ENCODE measurements around the gene FBXL7. TPM values are rescaled to one million over a fixed set of nuclear protein-coding genes. Genes with fewer than 3 reads are reported as not detected.

Gene FBXL7
- total RNA-seq, 2 experiments from 2014 or later: not detected

GRCh38 chr5:15650266-15650665 is 150.3 kb downstream of the FBXL7 start:
- Mint-ChIP-seq H3K9me3 (ENCODE audit: low read depth) (peaks cover 8% of the 10 kb centered on the region), H3K4me1 (no peaks in the 10 kb centered on the region), H3K27me3 (no peaks in the 10 kb centered on the region), H3K27ac (no peak overlapping the region), H3K4me3 (no peak overlapping the region), H3K36me3 (ENCODE audit: low read depth) (no peaks in the 10 kb centered on the region)
- CTCF ChIA-PET: no interaction called here
- POLR2A ChIA-PET: no interaction called here
- intact Hi-C loops (cut with DNase I, micrococcal nuclease): no loop called here
- DNase-seq (no peak), ATAC-seq (no peak)

DNA sequence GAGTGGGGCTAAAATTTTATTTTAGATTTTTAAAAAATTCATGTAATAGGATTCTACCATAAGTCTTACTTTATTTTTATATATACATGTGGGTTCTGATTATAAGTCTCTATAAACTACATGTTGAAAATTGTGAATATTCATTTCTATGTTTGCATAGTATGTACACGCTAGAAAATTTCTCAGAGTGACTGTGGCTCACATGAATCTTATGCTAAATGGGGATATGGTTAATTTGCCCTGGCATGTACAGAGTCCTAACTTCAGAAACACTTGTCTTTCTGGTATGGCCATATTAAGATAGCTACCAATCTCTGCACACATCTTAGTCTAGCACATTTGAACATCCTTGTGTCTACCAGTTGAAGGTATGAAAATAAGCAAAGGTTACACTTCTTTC is 154.8 kb downstream of the FBXL7 start:
- no peak overlapping the region for H3K27ac Mint-ChIP-seq
- no peaks in the 10 kb centered on the region for H3K36me3 Mint-ChIP-seq (ENCODE audit: low read depth)
- ATAC-seq (no peak), DNase-seq (no peak)
- H3K9me3 Mint-ChIP-seq (ENCODE audit: low read depth): peaks cover 7% of the 10 kb centered on the region
- intact Hi-C loops (cut with DNase I, micrococcal nuclease): no loop called here
- H3K4me3 Mint-ChIP-seq: no peak overlapping the region
- ChIA-PET POLR2A (no interaction called here), CTCF (no interaction called here)
- no peaks in the 10 kb centered on the region for H3K4me1 Mint-ChIP-seq
- no peaks in the 10 kb centered on the region for H3K27me3 Mint-ChIP-seq

- Mint-ChIP-seq H3K9me3 (ENCODE audit: low read depth) (peaks cover 5% of the 10 kb centered on the region), H3K36me3 (ENCODE audit: low read depth) (no peaks in the 10 kb centered on the region), H3K4me3 (no peak overlapping the region), H3K27ac (no peak overlapping the region), H3K27me3 (no peaks in the 10 kb centered on the region), H3K4me1 (no peaks in the 10 kb centered on the region)
- DNase-seq (no peak), ATAC-seq (no peak)
- intact Hi-C loops (cut with DNase I, micrococcal nuclease): no loop called here
- CTCF ChIA-PET: no interaction called here
- POLR2A ChIA-PET: no interaction called here
Observed at GRCh38 chr5:15655683-15656082, 155.7 kb downstream of the FBXL7 start.

DNA sequence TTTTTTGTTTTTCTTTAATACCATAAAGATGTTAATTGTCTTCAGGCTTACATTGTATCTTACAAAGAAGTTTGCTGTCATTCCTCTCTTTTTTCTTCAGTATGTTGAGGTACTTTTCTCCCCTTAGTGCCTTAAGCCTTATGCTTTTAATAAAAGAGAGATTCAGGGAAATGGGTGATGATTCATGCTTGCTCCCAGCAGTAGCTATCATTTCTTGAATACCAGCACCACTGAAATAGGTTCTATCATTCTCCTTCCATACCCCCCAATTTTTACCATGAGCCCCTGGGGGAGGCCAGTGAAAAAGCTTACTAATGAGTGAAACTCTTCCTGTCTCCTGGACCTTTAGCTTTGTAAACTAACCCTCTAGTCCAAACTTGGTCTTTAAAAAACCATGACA is 165.0 kb downstream of the FBXL7 start:
- no peak overlapping the region for H3K27ac Mint-ChIP-seq
- POLR2A ChIA-PET: no interaction called here
- no peak overlapping the region for H3K4me3 Mint-ChIP-seq
- no peaks in the 10 kb centered on the region for H3K36me3 Mint-ChIP-seq (ENCODE audit: low read depth)
- no peaks in the 10 kb centered on the region for H3K27me3 Mint-ChIP-seq
- H3K4me1 Mint-ChIP-seq: no peaks in the 10 kb centered on the region
- ATAC-seq (no peak), DNase-seq (no peak)
- peaks cover 10% of the 10 kb centered on the region for H3K9me3 Mint-ChIP-seq (ENCODE audit: low read depth)
- CTCF ChIA-PET: no interaction called here
- intact Hi-C loops (cut with DNase I, micrococcal nuclease): no loop called here

- Mint-ChIP-seq H3K4me1 (no peaks in the 10 kb centered on the region), H3K9me3 (ENCODE audit: low read depth) (peaks cover 5% of the 10 kb centered on the region), H3K4me3 (no peak overlapping the region), H3K27ac (no peak overlapping the region), H3K27me3 (no peaks in the 10 kb centered on the region), H3K36me3 (ENCODE audit: low read depth) (no peaks in the 10 kb centered on the region)
- ChIA-PET POLR2A (no interaction called here), CTCF (no interaction called here)
- DNase-seq (no peak), ATAC-seq (no peak)
- intact Hi-C loops (cut with DNase I, micrococcal nuclease): no loop called here
Observed at GRCh38 chr5:15669826-15670225, 169.8 kb downstream of the FBXL7 start.

GRCh38 chr5:15674716-15675115 is 174.7 kb downstream of the FBXL7 start:
- H3K4me1 Mint-ChIP-seq: no peaks in the 10 kb centered on the region
- intact Hi-C loops (cut with DNase I, micrococcal nuclease): no loop called here
- no peak for ATAC-seq
- no peaks in the 10 kb centered on the region for H3K27me3 Mint-ChIP-seq
- ChIA-PET CTCF (no interaction called here), POLR2A (no interaction called here)
- no peaks in the 10 kb centered on the region for H3K36me3 Mint-ChIP-seq (ENCODE audit: low read depth)
- no peak for DNase-seq
- H3K4me3 Mint-ChIP-seq: no peak overlapping the region
- H3K9me3 Mint-ChIP-seq (ENCODE audit: low read depth): no peaks in the 10 kb centered on the region
- no peak overlapping the region for H3K27ac Mint-ChIP-seq

GRCh38 chr5:15676591-15676990 is 176.6 kb downstream of the FBXL7 start:
- ATAC-seq (no peak), DNase-seq (no peak)
- H3K4me1 Mint-ChIP-seq: no peaks in the 10 kb centered on the region
- no peaks in the 10 kb centered on the region for H3K9me3 Mint-ChIP-seq (ENCODE audit: low read depth)
- H3K27ac Mint-ChIP-seq: no peak overlapping the region
- CTCF ChIA-PET: no interaction called here
- H3K27me3 Mint-ChIP-seq: no peaks in the 10 kb centered on the region
- no peaks in the 10 kb centered on the region for H3K36me3 Mint-ChIP-seq (ENCODE audit: low read depth)
- H3K4me3 Mint-ChIP-seq: no peak overlapping the region
- intact Hi-C loops (cut with DNase I, micrococcal nuclease): no loop called here
- POLR2A ChIA-PET: no interaction called here

- POLR2A ChIA-PET: no interaction called here
- H3K27me3 Mint-ChIP-seq: no peaks in the 10 kb centered on the region
- intact Hi-C loops (cut with DNase I, micrococcal nuclease): no loop called here
- H3K9me3 Mint-ChIP-seq (ENCODE audit: low read depth): no peaks in the 10 kb centered on the region
- CTCF ChIA-PET: interaction anchor here (0.6 kb wide), 1 partner anchor 184 kb away, joined by 3 read pairs; no protein-coding TSS in a partner anchor
- ATAC-seq (no peak), DNase-seq (no peak)
- no peaks in the 10 kb centered on the region for H3K36me3 Mint-ChIP-seq (ENCODE audit: low read depth)
- H3K4me1 Mint-ChIP-seq: no peaks in the 10 kb centered on the region
- H3K27ac Mint-ChIP-seq: no peak overlapping the region
- H3K4me3 Mint-ChIP-seq: no peak overlapping the region
Observed at GRCh38 chr5:15679161-15679560, 179.2 kb downstream of the FBXL7 start.

- Mint-ChIP-seq H3K4me3 (no peak overlapping the region), H3K4me1 (no peaks in the 10 kb centered on the region), H3K27me3 (no peaks in the 10 kb centered on the region), H3K36me3 (ENCODE audit: low read depth) (no peaks in the 10 kb centered on the region), H3K9me3 (ENCODE audit: low read depth) (no peaks in the 10 kb centered on the region), H3K27ac (no peak overlapping the region)
- ChIA-PET CTCF (no interaction called here), POLR2A (no interaction called here)
- DNase-seq (no peak), ATAC-seq (no peak)
- intact Hi-C loops (cut with DNase I, micrococcal nuclease): no loop called here
Observed at GRCh38 chr5:15680455-15680854, 180.5 kb downstream of the FBXL7 start.

DNA sequence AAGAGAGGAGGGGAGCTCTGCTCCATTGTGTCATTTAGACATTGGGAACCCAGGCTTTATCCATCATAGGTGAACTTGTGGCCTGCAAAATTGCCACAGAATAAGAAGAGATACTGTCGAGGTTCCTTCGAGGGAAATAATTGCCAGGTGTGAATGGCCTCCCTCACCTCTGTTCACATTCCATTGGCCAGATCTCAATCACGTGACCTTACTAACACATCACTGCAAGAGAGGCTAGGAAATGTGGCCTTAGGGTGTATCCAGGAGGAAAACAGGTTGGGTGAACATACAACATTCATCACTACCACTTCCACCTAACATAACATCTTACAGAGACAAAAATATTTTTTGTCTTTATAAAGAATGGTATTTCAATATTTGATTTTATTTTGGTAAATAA is 182.1 kb downstream of the FBXL7 start:
- no peak overlapping the region for H3K27ac Mint-ChIP-seq
- no peaks in the 10 kb centered on the region for H3K9me3 Mint-ChIP-seq (ENCODE audit: low read depth)
- intact Hi-C loops (cut with DNase I, micrococcal nuclease): no loop called here
- ATAC-seq: no peak
- H3K4me3 Mint-ChIP-seq: no peak overlapping the region
- ChIA-PET CTCF (no interaction called here), POLR2A (no interaction called here)
- DNase-seq: no peak
- no peaks in the 10 kb centered on the region for H3K36me3 Mint-ChIP-seq (ENCODE audit: low read depth)
- H3K4me1 Mint-ChIP-seq: no peaks in the 10 kb centered on the region
- H3K27me3 Mint-ChIP-seq: no peaks in the 10 kb centered on the region

- ChIA-PET POLR2A (no interaction called here), CTCF (no interaction called here)
- Mint-ChIP-seq H3K4me1 (no peaks in the 10 kb centered on the region), H3K4me3 (no peak overlapping the region), H3K27ac (no peak overlapping the region), H3K27me3 (no peaks in the 10 kb centered on the region), H3K36me3 (ENCODE audit: low read depth) (no peaks in the 10 kb centered on the region), H3K9me3 (ENCODE audit: low read depth) (no peaks in the 10 kb centered on the region)
- intact Hi-C loops (cut with DNase I, micrococcal nuclease): no loop called here
- ATAC-seq (no peak), DNase-seq (no peak)
Observed at GRCh38 chr5:15682566-15682965, 182.6 kb downstream of the FBXL7 start.

DNA sequence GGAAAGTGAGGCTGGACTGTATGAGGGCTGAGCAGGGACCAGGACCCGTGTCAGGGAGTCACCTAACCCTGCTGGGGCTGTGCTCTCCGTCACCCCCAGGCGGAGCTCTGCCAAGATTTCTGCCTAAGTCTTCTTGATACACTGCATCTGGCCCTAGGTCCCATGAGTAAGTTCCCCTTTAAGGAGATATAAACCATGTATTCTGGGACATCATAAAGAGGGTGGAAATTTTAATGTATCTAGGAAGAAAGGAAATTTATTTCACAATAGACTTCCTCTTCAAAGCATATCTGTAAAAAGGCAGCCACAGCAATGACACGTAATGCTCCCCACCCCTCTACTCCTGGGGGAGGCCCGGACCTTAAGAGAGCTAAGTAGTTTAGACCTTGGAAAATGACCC is 183.4 kb downstream of the FBXL7 start:
- ATAC-seq (no peak), DNase-seq (no peak)
- H3K27ac Mint-ChIP-seq: no peak overlapping the region
- H3K36me3 Mint-ChIP-seq (ENCODE audit: low read depth): no peaks in the 10 kb centered on the region
- H3K9me3 Mint-ChIP-seq (ENCODE audit: low read depth): no peaks in the 10 kb centered on the region
- H3K4me3 Mint-ChIP-seq: no peak overlapping the region
- intact Hi-C loops (cut with DNase I, micrococcal nuclease): no loop called here
- no peaks in the 10 kb centered on the region for H3K4me1 Mint-ChIP-seq
- ChIA-PET CTCF (no interaction called here), POLR2A (no interaction called here)
- H3K27me3 Mint-ChIP-seq: no peaks in the 10 kb centered on the region

- Mint-ChIP-seq H3K36me3 (ENCODE audit: low read depth) (no peaks in the 10 kb centered on the region), H3K9me3 (ENCODE audit: low read depth) (peaks cover 2% of the 10 kb centered on the region), H3K4me1 (no peaks in the 10 kb centered on the region), H3K4me3 (no peak overlapping the region), H3K27ac (no peak overlapping the region), H3K27me3 (no peaks in the 10 kb centered on the region)
- intact Hi-C loops (cut with DNase I, micrococcal nuclease): no loop called here
- ChIA-PET CTCF (no interaction called here), POLR2A (no interaction called here)
- DNase-seq: no peak
- no peak for ATAC-seq
Observed at GRCh38 chr5:15687401-15687800, 187.4 kb downstream of the FBXL7 start.

All from activated CD4-positive, alpha-beta T cell treated with anti-CD3 and anti-CD28 coated beads for 36 hours (primary cell).